HG02852 (cell line): ENCODE results near the gene RFK.

Experiments
- ATAC-seq: cut with Tn5 transposase; IDR thresholded peaks from one replicate; pipeline ENCODE4 v1.9.1; 2021; ENCODE audit warnings: mild to moderate bottlenecking, moderate library complexity; ENCODE audit not compliant: unreplicated experiment

RFK gene

GRCh38 chr9:76336027-76336426 is 58.2 kb downstream of the RFK start:
- no peak for ATAC-seq
